Calu3 (cell line): ENCODE data around the gene DNER. TPM values are rescaled to one million over a fixed set of nuclear protein-coding genes. Genes with fewer than 3 reads are reported as not detected.

ENCODE experiments used
- BruUV-seq: library from RNA; stranded (reverse); fragments of 400-500 nt; replicated peaks from 2 replicates; lab custom pipeline; 2021; lab: Mats Ljungman, UMichigan
- CTCF ChIA-PET: fragments of 300-600 bp; sonication (Branson Sonifier 250); formaldehyde crosslinking; loops from one replicate; lab custom pipeline; 2022; ENCODE audit warnings: antibody characterized with exemption; lab: Charles Lee
- DNase-seq: peaks from one replicate; pipeline ENCODE4 v3.0.0; 2022
- H3K27ac Mint-ChIP-seq: one replicate; pipeline ENCODE4 v1.8.0; 2022; ENCODE audit warnings: mixed read lengths; ENCODE audit not compliant: unreplicated experiment
- H3K27me3 Mint-ChIP-seq: one replicate; pipeline ENCODE4 v1.8.0; 2022; ENCODE audit warnings: mixed read lengths; ENCODE audit not compliant: unreplicated experiment
- H3K36me3 Mint-ChIP-seq: one replicate; pipeline ENCODE4 v1.8.0; 2022; ENCODE audit warnings: mild to moderate bottlenecking, moderate library complexity, mixed read lengths; ENCODE audit not compliant: insufficient read depth, unreplicated experiment
- H3K4me1 Mint-ChIP-seq: one replicate; pipeline ENCODE4 v1.8.0; 2022; ENCODE audit warnings: mild to moderate bottlenecking, low read depth, mixed read lengths; ENCODE audit not compliant: unreplicated experiment
- H3K4me3 Mint-ChIP-seq: one replicate; pipeline ENCODE4 v1.8.0; 2022; ENCODE audit warnings: mild to moderate bottlenecking, low read depth, moderate library complexity, mixed read lengths; ENCODE audit not compliant: unreplicated experiment
- H3K9me3 Mint-ChIP-seq: one replicate; pipeline ENCODE4 v1.8.0; 2022; ENCODE audit warnings: low read depth, mixed read lengths; ENCODE audit not compliant: unreplicated experiment
- intact Hi-C: fragments of 100-400 bp; cut with micrococcal nuclease; formaldehyde crosslinking; loops from one replicate; pipeline ENCODE4 v1.10.0; 2022; ENCODE audit not compliant: unreplicated experiment
- total RNA-seq: library from RNA; stranded (reverse); gene quantifications from 2 replicates; pipeline ENCODE4 v1.2.3, GENCODE V29; 2022
- TF ChIP-seq, protein P1 (sequence below): fragments of 200-600 bp; IDR thresholded peaks from one replicate; pipeline ENCODE4 v1.8.0; 2022; ENCODE audit warnings: antibody characterized with exemption; ENCODE audit not compliant: unreplicated experiment

Gene DNER
- total RNA-seq, 1 experiment from 2014 or later: 1.1 TPM

DNA sequence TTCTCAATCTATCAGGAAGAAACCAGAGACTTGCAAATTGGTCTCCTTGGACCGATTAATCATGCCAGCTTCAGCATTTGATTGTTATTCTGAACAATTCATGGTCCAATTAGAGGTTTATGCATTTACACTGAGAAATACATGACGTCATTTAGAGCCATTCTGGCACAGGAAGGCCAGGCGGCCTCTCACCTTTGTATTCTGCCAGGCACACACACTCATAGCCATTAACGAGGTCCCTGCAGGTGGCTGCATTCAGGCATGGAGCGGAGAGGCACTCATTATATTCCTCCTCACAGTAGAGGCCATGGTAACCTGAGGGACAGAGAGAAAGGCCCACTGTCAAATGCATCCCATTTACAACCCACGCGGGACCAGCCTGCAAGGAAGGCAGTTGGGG is 296.4 kb downstream of the DNER start:
- no peaks in the 10 kb centered on the region for H3K36me3 Mint-ChIP-seq
- DNase-seq: no peak
- no peak overlapping the region for H3K4me3 Mint-ChIP-seq
- no TSS peak for BruUV-seq
- no peaks in the 10 kb centered on the region for H3K4me1 Mint-ChIP-seq
- TF ChIP-seq, protein P1, sequence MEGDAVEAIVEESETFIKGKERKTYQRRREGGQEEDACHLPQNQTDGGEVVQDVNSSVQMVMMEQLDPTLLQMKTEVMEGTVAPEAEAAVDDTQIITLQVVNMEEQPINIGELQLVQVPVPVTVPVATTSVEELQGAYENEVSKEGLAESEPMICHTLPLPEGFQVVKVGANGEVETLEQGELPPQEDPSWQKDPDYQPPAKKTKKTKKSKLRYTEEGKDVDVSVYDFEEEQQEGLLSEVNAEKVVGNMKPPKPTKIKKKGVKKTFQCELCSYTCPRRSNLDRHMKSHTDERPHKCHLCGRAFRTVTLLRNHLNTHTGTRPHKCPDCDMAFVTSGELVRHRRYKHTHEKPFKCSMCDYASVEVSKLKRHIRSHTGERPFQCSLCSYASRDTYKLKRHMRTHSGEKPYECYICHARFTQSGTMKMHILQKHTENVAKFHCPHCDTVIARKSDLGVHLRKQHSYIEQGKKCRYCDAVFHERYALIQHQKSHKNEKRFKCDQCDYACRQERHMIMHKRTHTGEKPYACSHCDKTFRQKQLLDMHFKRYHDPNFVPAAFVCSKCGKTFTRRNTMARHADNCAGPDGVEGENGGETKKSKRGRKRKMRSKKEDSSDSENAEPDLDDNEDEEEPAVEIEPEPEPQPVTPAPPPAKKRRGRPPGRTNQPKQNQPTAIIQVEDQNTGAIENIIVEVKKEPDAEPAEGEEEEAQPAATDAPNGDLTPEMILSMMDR: no peak
- no peaks in the 10 kb centered on the region for H3K27me3 Mint-ChIP-seq
- no peak overlapping the region for H3K27ac Mint-ChIP-seq
- CTCF ChIA-PET: interaction anchor here (0.6 to 0.7 kb wide), 2 partner anchors 53 to 169 kb away, joined by 3 read pairs; no protein-coding TSS in a partner anchor
- H3K9me3 Mint-ChIP-seq: peaks cover 5% of the 10 kb centered on the region
- intact Hi-C loops: no loop called here

GRCh38 chr2:229417176-229417575 is 297.2 kb downstream of the DNER start:
- Mint-ChIP-seq H3K4me1 (no peaks in the 10 kb centered on the region), H3K27me3 (no peaks in the 10 kb centered on the region), H3K36me3 (no peaks in the 10 kb centered on the region), H3K9me3 (no peaks in the 10 kb centered on the region), H3K4me3 (no peak overlapping the region), H3K27ac (no peak overlapping the region)
- TF ChIP-seq, protein P1: no peak
- BruUV-seq: no TSS peak
- DNase-seq: no peak
- intact Hi-C loops: no loop called here
- CTCF ChIA-PET: interaction anchor here (0.7 kb wide), 1 partner anchor 170 kb away, joined by 3 read pairs; no protein-coding TSS in a partner anchor

DNA sequence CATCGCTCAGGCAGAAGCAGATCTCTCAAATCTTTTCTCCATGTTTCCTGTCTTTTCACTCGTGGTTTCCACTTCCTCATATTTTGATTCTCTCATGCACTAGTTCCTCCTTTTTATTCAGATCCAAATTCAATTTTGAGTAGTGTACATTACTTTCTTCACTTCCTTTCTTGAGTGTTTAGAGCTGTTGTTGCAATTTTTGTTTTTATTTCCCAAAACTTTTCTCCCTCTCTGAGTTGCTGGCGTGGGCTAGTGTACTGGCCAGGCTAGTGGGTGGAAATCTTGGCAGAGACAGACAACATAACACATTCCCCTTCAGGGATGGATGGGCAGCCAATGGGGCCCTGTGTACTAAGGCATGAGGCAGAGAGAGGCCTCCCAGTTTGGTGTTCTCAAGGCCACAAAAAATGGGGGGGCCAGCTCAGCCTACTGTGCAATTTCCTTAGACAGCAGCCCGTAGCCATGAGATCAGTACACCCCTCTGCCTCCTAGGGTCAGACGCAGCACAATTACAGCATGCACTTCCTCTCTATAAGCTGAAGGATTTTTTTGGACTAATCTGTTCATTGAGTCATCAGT is 298.1 kb downstream of the DNER start:
- no peak for DNase-seq
- Mint-ChIP-seq H3K27ac (no peak overlapping the region), H3K27me3 (no peaks in the 10 kb centered on the region), H3K4me3 (no peak overlapping the region), H3K9me3 (no peaks in the 10 kb centered on the region), H3K36me3 (no peaks in the 10 kb centered on the region), H3K4me1 (peaks cover under 1% of the 10 kb centered on the region)
- CTCF ChIA-PET: no interaction called here
- intact Hi-C loops: no loop called here
- BruUV-seq: no TSS peak
- TF ChIP-seq, protein P1: no peak

DNA sequence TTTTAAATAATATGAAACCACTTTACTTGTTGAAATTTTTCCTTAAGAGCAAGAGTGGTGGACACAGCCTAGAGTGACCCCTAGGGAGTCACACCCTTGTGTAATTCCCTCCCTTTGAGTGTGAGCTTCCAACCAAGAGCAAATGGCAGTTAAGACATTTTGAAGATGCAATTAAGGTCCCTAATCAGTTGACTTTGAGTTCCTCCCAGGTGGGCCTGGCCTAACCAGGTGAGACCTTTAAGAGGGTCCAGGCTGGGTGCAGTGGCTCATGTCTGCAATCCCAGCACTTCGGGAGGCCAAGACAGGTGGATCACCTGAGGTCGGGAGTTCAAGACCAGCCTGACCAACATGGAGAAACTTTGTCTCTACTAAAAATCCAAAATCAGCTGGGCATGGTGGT is 299.7 kb downstream of the DNER start:
- peaks cover 16% of the 10 kb centered on the region for H3K4me1 Mint-ChIP-seq
- BruUV-seq: no TSS peak
- TF ChIP-seq, protein P1: no peak

More for the DNA sequence above, 299.7 kb downstream of the DNER start:
- Mint-ChIP-seq H3K27ac (no peak overlapping the region), H3K9me3 (peaks cover 2% of the 10 kb centered on the region), H3K27me3 (no peaks in the 10 kb centered on the region), H3K4me3 (no peak overlapping the region), H3K36me3 (peaks cover 6% of the 10 kb centered on the region)
- CTCF ChIA-PET: no interaction called here
- intact Hi-C loops: no loop called here
- DNase-seq: no peak
